HCT116 (cell line): ENCODE data around the gene COQ8B. TPM values are rescaled to one million over a fixed set of nuclear protein-coding genes. Genes with fewer than 3 reads are reported as not detected.

ENCODE experiments used
- ATAC-seq: fragments of 200-7000 bp; cut with Tn5 transposase; 2 replicates; pipeline ENCODE4 v1.9.1; 2020; ENCODE audit warnings: mild to moderate bottlenecking, moderate library complexity
- BruUV-seq: library from RNA; stranded (reverse); fragments of 400-500 nt; replicated peaks from 2 replicates; lab custom pipeline; 2021; lab: Mats Ljungman, UMichigan
- CTCF ChIA-PET: fragments of 300-600 bp; sonication (Branson Sonifier 250); formaldehyde crosslinking; loops from one replicate; lab custom pipeline; 2021; ENCODE audit warnings: antibody characterized with exemption; lab: Charles Lee
- POLR2A ChIA-PET: fragments of 300-600, 350-600 bp; sonication (Branson Sonifier 250); formaldehyde crosslinking; loops from one replicate; lab custom pipeline; 2021; ENCODE audit warnings: antibody characterized with exemption; lab: Charles Lee
- RAD21 ChIA-PET, 2 experiments: fragments of 300-600 bp; sonication (Branson Sonifier 250); formaldehyde crosslinking; loops; one replicate each; lab custom pipeline; 2023; ENCODE audit warnings: low total read pairs in 2 of 2; ENCODE audit not compliant: uncharacterized antibody in 2 of 2, unreplicated experiment in 2 of 2, low non-redundant PET in 1 of 2; lab: Charles Lee
- DNase-seq: peaks from one replicate; pipeline ENCODE4 v3.0.0-alpha.2; 2010; ENCODE audit warnings: low read depth, low spot score
- H2AFZ ChIP-seq: fragments of 200-600 bp; shearing (Covaris generic), sonication (generic); 2 replicates; pipeline ENCODE4 v1.6.1; 2017; ENCODE audit warnings: low read depth, mixed run types, mixed read lengths, antibody characterized with exemption, low read length; ENCODE audit not compliant: poor library complexity, severe bottlenecking
- H3K27ac ChIP-seq: 2 replicates; pipeline ENCODE4 v1.5.1; 2012; ENCODE audit warnings: low read depth, low read length
- H3K27me3 ChIP-seq: fragments of 200-600 bp; sonication (generic); 2 replicates; pipeline ENCODE4 v1.6.1; 2016; ENCODE audit warnings: mixed run types, low read length, mixed read lengths; ENCODE audit not compliant: insufficient read depth
- H3K36me3 ChIP-seq, 2 experiments: fragments of 200-500 bp in 1 of 2; fragments of 200-600 bp in 1 of 2; sonication (Bioruptor generic) in 1 of 2; sonication (generic) in 1 of 2; 2 replicates each; pipeline versions ENCODE4 v1.5.1 to v1.6.1; 2014 to 2016; ENCODE audit warnings: low read length in 2 of 2, inconsistent platforms in 1 of 2, mixed read lengths in 1 of 2, mixed run types in 1 of 2; ENCODE audit not compliant: insufficient read depth in 2 of 2, control insufficient read depth in 1 of 2
- H3K4me1 ChIP-seq, 2 experiments: fragments of 200-600 bp in 1 of 2; sonication (generic) in 1 of 2; 2 replicates each; pipeline versions ENCODE4 v1.5.1 to v1.6.1; 2012 to 2017; ENCODE audit warnings: low read length in 2 of 2, inconsistent platforms in 1 of 2, mild to moderate bottlenecking in 1 of 2, mixed read lengths in 1 of 2, mixed run types in 1 of 2, moderate library complexity in 1 of 2; ENCODE audit not compliant: insufficient read depth in 2 of 2, control insufficient read depth in 1 of 2
- H3K4me2 ChIP-seq: fragments of 200-600 bp; sonication (generic); 2 replicates; pipeline ENCODE4 v1.6.1; 2017; ENCODE audit warnings: mixed run types, low read length, mixed read lengths
- H3K4me3 ChIP-seq, 2 experiments: fragments of 200-600 bp in 1 of 2; sonication (generic) in 1 of 2; replicated peaks in 1 of 2; 2 replicates each; pipeline ENCODE4 v1.5.1; 2011 to 2016; ENCODE audit warnings: low read length in 2 of 2, control low read depth in 1 of 2, low read depth in 1 of 2, mild to moderate bottlenecking in 1 of 2, mixed read lengths in 1 of 2, mixed run types in 1 of 2
- H3K79me2 ChIP-seq: fragments of 200-600 bp; sonication (generic); 2 replicates; pipeline ENCODE4 v1.6.1; 2017; ENCODE audit warnings: mild to moderate bottlenecking, mixed run types, low read length, moderate library complexity, mixed read lengths; ENCODE audit not compliant: insufficient read depth
- H3K9ac ChIP-seq: fragments of 200-600 bp; sonication (generic); 2 replicates; pipeline ENCODE4 v1.6.1; 2016; ENCODE audit warnings: low read length, mixed read lengths
- H3K9me2 ChIP-seq: fragments of 200-600 bp; sonication (generic), shearing (Covaris generic); 2 replicates; pipeline ENCODE4 v1.6.1; 2017; ENCODE audit warnings: mixed run types, mild to moderate bottlenecking, moderate library complexity; ENCODE audit not compliant: insufficient read depth
- H3K9me3 ChIP-seq, 2 experiments: fragments of 200-500 bp in 1 of 2; fragments of 200-600 bp in 1 of 2; sonication (Bioruptor generic) in 1 of 2; sonication (generic) in 1 of 2; 2 replicates each; pipeline ENCODE4 v1.6.1; 2014 to 2017; ENCODE audit warnings: low read length in 2 of 2, mixed read lengths in 2 of 2, inconsistent platforms in 1 of 2, low read depth in 1 of 2, mild to moderate bottlenecking in 1 of 2, mixed run types in 1 of 2, moderate library complexity in 1 of 2; ENCODE audit not compliant: control insufficient read depth in 1 of 2, insufficient read depth in 1 of 2
- H4K20me1 ChIP-seq: fragments of 200-600 bp; sonication (generic), shearing (Covaris generic); 2 replicates; pipeline ENCODE4 v1.6.1; 2017; ENCODE audit warnings: mixed run types, mild to moderate bottlenecking, moderate library complexity; ENCODE audit not compliant: insufficient read depth
- CBX3 ChIP-seq: IDR thresholded peaks from 2 replicates; pipeline ENCODE4 v1.6.1; 2012; ENCODE audit warnings: low read depth
- CTCF ChIP-seq, 3 experiments: fragments of 200-600 bp in 1 of 3; sonication (generic) in 1 of 3; IDR thresholded peaks in 2 of 3; conservative IDR thresholded peaks in 1 of 3; 2 replicates each; pipeline ENCODE4 v1.5.1; 2012 to 2017; ENCODE audit warnings: low read depth in 2 of 3, low read length in 2 of 3, antibody characterized with exemption in 1 of 3, borderline replicate concordance in 1 of 3, control low read depth in 1 of 3, mild to moderate bottlenecking in 1 of 3, mixed read lengths in 1 of 3, mixed run types in 1 of 3, moderate library complexity in 1 of 3; ENCODE audit not compliant: insufficient read depth in 1 of 3
- EGR1 ChIP-seq: IDR thresholded peaks from 2 replicates; pipeline ENCODE4 v1.6.1; 2012; ENCODE audit warnings: low read depth
- YY1 ChIP-seq: IDR thresholded peaks from 2 replicates; pipeline ENCODE4 v1.6.1; 2011; ENCODE audit warnings: low read length, low read depth, moderate library complexity, mild to moderate bottlenecking; ENCODE audit not compliant: insufficient replicate concordance; ENCODE audit errors: extremely low read depth
- ZBTB33 ChIP-seq: IDR thresholded peaks from 2 replicates; pipeline ENCODE4 v1.6.1; 2011; ENCODE audit warnings: mild to moderate bottlenecking, low read length, moderate library complexity; ENCODE audit not compliant: insufficient replicate concordance; ENCODE audit errors: extremely low read depth
- intact Hi-C: fragments of 100-400 bp; cut with micrococcal nuclease; formaldehyde crosslinking; loops from 2 replicates; pipeline ENCODE4 v1.10.0; 2022
- total RNA-seq: library from RNA; stranded (reverse); gene quantifications from one replicate; pipeline ENCODE4 v1.2.1, GENCODE V29; 2021; ENCODE audit not compliant: unreplicated experiment

COQ8B gene
- total RNA-seq, 1 experiment from 2014 or later, result 47.1 TPM

GRCh38 chr19:40684280-40684679 lies 32.4 kb downstream of the COQ8B start:
- peaks cover 19% of the 10 kb centered on the region for H3K79me2 ChIP-seq
- no peak overlapping the region for H3K9ac ChIP-seq
- H3K9me2 ChIP-seq, result no peaks in the 10 kb centered on the region
- H4K20me1 ChIP-seq, result no peaks in the 10 kb centered on the region
- TF ChIP-seq YY1 (no peak), ZBTB33 (no peak), CTCF (IDR thresholded peaks at IDR 0.05 in 2 of 3, conservative IDR thresholded peaks at IDR 0.05 in 1 of 3; ENCODE audit: borderline replicate concordance in 1 of 3, insufficient read depth in 1 of 3, low read depth in 2 of 3, low read length in 2 of 3) (no peak), CBX3 (no peak), EGR1 (no peak)
- H3K9me3 ChIP-seq, result no peaks in the 10 kb centered on the region
- H3K4me3 ChIP-seq, result no peak overlapping the region
- ATAC-seq, result no peak
- H3K27ac ChIP-seq, result no peak overlapping the region
- peaks cover 0 to 4% of the 10 kb centered on the region in 2 experiments; a peak in 1 of 4 replicates for H3K4me1 ChIP-seq
- POLR2A ChIA-PET, result no interaction called here
- CTCF ChIA-PET, result no interaction called here
- no peak overlapping the region for H3K4me2 ChIP-seq
- intact Hi-C loops, result no loop called here
- RAD21 ChIA-PET, result no interaction called here
- H3K36me3 ChIP-seq, result peaks cover 20 to 45% of the 10 kb centered on the region in 2 experiments
- H3K27me3 ChIP-seq, result no peaks in the 10 kb centered on the region
- DNase-seq, result no peak
- H2AFZ ChIP-seq, result no peak overlapping the region
- BruUV-seq, result no TSS peak
